VCaP (cell line): ENCODE data around the gene KIAA1671.

Experiments
- H3K27ac ChIP-seq: fragments of 450-650 bp; 2 replicates; pipeline ENCODE4 v1.5.1; 2017
- CTCF ChIP-seq: fragments of 450-650 bp; conservative IDR thresholded peaks from 2 replicates; pipeline ENCODE4 v1.5.1; 2017; ENCODE audit warnings: mild to moderate bottlenecking, moderate library complexity

Gene KIAA1671

GRCh38 chr22:24994070-24994763, 41.7 kb downstream of the KIAA1671 start:
- peak; percentile 24; the same call in 1 of the 2 replicates for TF ChIP-seq CTCF
- no peak overlapping the region for H3K27ac ChIP-seq

- no peak overlapping the region for H3K27ac ChIP-seq
- TF ChIP-seq CTCF = no peak
These were observed 43.2 kb downstream of the KIAA1671 start for GRCh38 chr22:24995649-24996180.

- peak overlapping the region; percentile 46 for H3K27ac ChIP-seq
- no peak for TF ChIP-seq CTCF
These were observed 44.0 kb downstream of the KIAA1671 start for GRCh38 chr22:24996420-24996952.

GRCh38 chr22:24997023-24997422, 44.5 kb downstream of the KIAA1671 start:
- TF ChIP-seq CTCF = no peak
- peak overlapping the region; percentile 46 for H3K27ac ChIP-seq

GRCh38 chr22:25000686-25001085, 48.2 kb downstream of the KIAA1671 start:
- TF ChIP-seq CTCF = no peak

GRCh38 chr22:25002241-25002985, 49.9 kb downstream of the KIAA1671 start:
- no peak overlapping the region for H3K27ac ChIP-seq
- no peak for TF ChIP-seq CTCF

More at GRCh38 chr22:25000686-25001085, 48.2 kb downstream of the KIAA1671 start:
- no peak overlapping the region for H3K27ac ChIP-seq

GRCh38 chr22:25006354-25006753, 53.8 kb downstream of the KIAA1671 start:
- no peak overlapping the region for H3K27ac ChIP-seq

More at GRCh38 chr22:25006354-25006753, 53.8 kb downstream of the KIAA1671 start:
- no peak for TF ChIP-seq CTCF
